ENCODE results near the gene DNAJB4.

DNA sequence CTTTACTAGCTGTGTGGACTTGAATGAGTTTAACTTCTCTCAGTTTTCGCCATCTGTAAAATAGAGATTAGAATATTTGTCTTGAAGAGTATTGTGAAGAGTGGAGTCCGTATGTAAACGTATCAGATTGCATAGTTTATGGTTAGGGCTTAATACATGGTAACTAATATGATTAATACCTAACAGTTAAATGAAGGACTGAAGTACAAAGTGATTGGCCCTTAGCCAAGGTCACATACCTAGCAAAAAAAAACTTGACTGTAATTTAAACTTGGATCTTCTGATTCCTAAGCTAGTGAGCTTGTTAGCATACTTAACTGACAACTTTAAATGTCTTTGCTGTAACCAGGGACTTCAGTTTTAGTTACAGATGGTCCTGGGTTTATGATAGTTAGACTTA is 42.9 kb downstream of the DNAJB4 start:
- TF ChIP-seq SIN3A (IDR thresholded peaks at IDR 0.05; ENCODE audit: borderline replicate concordance, low read depth, low read length) (no peak), KDM5A (IDR thresholded peaks at IDR 0.05; ENCODE audit: borderline replicate concordance, low read length) (no peak), TBL1XR1 (IDR thresholded peaks at IDR 0.05; ENCODE audit: borderline replicate concordance, low read length, partially characterized antibody) (no peak)
